ENCODE results near the gene HOXD8. TPM values are rescaled to one million over a fixed set of nuclear protein-coding genes. Genes with fewer than 3 reads are reported as not detected.

The HOXD8 gene
- total RNA-seq, 1 donor = not detected

DNA sequence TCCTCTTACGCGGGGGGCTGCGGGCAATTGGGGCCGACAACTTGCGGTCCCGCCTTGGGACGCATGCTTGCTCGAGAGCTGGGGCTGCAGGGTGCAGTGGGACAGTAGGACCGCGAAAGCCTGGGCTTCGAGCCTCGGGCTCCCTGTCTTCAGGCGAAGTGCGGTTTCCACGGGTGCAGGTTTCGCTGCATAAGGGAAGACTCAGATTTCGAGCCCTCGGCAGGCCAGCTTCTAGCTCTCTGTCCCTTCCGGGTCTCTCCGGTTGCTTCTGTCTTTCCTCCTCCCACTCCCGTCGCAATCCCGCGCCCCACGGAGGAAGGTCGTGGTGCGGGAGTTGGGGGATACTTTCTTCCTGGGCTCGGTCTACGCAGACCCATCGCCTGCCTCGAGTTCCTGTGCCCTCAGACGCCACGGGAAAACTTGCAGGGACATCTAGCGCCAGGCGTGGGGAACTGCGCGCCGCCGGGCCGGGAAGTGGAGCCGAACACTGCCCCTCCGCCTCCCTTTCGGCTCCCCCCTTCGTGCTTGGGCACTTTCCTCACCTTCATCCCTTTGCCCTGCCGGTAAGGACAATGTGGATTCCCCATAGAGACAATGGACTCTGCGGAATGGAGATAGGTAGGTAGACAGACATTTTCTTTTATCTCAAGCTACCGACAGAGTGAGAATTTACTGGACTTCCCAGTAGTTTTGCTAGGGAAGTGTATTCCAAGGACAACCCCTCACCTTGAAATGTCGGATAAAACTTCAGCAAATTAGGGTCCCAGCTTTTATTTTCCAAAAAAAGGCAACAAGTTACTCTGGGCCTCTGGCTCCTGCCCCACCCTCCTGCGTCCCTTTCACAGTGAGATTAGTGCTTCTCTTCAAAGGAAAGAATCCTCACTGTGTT, 41.2 kb upstream of the HOXD8 start:
- peaks cover 16% of the 10 kb centered on the region for H3K4me1 ChIP-seq (ENCODE audit: insufficient read depth, low read length)
- no peak overlapping the region for H3K4me3 ChIP-seq (ENCODE audit: low read length)
- no peaks in the 10 kb centered on the region for H3K9me3 ChIP-seq (ENCODE audit: low read depth, low read length)
- H3K27me3 ChIP-seq (ENCODE audit: insufficient read depth, low read length) = peaks cover 95% of the 10 kb centered on the region

DNA sequence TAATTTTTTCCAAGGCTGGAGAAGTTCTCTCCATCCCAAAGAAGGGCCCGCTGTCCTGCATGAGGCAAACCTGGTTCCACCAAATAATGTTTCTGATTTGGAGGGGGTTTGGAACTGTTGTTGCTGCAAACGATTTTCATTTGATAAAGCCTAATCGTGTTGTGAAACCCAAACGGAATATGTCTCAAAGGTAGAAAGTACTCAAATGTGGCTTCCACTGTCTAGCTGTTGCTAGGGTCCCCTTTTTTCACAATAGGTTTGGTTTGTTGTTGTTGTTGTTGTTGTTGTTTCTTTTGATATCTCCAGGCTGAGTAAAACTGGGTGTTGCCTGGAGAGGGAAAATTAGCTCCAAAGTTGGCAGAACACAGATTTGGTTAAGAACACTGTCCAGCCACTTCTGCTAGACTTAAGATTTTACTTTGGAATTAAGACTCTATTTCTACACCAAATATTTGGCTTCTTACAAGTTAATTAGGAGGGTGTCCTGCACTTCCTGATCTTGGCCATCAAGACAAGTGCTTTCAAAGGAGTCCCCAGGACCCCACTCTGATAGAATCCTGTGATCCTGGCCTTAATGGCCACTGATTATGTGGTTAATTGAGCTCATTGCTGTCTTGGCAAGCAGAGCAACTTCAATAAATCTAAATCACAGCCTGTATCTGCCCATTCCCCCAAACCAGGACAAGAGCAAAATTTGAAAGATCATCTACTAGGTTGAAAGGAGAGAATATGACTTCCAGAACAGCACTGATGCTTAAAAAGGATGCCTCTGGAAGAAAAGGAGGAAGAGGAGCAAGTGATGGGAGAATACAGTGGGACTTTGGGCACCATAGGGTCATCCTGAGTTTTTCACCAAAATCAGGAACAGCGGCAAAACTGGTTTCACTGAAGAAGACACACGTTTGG, 40.3 kb upstream of the HOXD8 start:
- H3K27me3 ChIP-seq (ENCODE audit: insufficient read depth, low read length) = peaks cover 95% of the 10 kb centered on the region
- no peaks in the 10 kb centered on the region for H3K9me3 ChIP-seq (ENCODE audit: low read depth, low read length)
- H3K4me3 ChIP-seq (ENCODE audit: low read length) = no peak overlapping the region
- H3K4me1 ChIP-seq (ENCODE audit: insufficient read depth, low read length) = peaks cover 18% of the 10 kb centered on the region

- Histone ChIP-seq H3K4me1 (ENCODE audit: insufficient read depth, low read length) (peaks cover 18% of the 10 kb centered on the region), H3K9me3 (ENCODE audit: low read depth, low read length) (no peaks in the 10 kb centered on the region), H3K27me3 (ENCODE audit: insufficient read depth, low read length) (peaks cover 95% of the 10 kb centered on the region), H3K4me3 (ENCODE audit: low read length) (no peak overlapping the region)
Measured at GRCh38 chr2:176089843-176090395, 39.6 kb upstream of the HOXD8 start.

DNA sequence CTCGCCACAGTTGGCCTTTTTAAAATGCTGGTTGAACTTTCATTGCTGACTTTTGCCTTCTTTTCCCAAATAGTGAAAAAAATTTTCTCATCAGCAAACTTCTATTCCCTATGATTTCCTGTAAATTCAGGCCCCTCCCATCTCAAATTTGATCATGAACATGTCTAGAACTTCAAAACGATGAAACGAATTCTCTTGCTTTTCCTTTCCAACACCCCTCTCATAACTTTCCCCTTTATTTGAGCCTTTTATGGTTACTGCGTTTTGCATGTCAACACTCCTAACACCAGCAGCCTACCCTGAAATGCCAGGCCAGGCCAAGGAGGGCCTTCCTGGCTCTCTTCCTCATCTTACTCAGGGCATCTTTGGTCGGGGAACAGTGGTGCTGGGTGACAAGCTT, 38.6 kb upstream of the HOXD8 start:
- Histone ChIP-seq H3K27me3 (ENCODE audit: insufficient read depth, low read length) (peaks cover 95% of the 10 kb centered on the region), H3K4me3 (ENCODE audit: low read length) (no peak overlapping the region), H3K9me3 (ENCODE audit: low read depth, low read length) (no peaks in the 10 kb centered on the region), H3K4me1 (ENCODE audit: insufficient read depth, low read length) (peaks cover 18% of the 10 kb centered on the region)

GRCh38 chr2:176091329-176092258, 37.9 kb upstream of the HOXD8 start:
- H3K4me3 ChIP-seq (ENCODE audit: low read length) = no peak overlapping the region
- peaks cover 95% of the 10 kb centered on the region for H3K27me3 ChIP-seq (ENCODE audit: insufficient read depth, low read length)
- no peaks in the 10 kb centered on the region for H3K9me3 ChIP-seq (ENCODE audit: low read depth, low read length)
- H3K4me1 ChIP-seq (ENCODE audit: insufficient read depth, low read length) = peaks cover 22% of the 10 kb centered on the region

- Histone ChIP-seq H3K9me3 (ENCODE audit: low read depth, low read length) (no peaks in the 10 kb centered on the region), H3K4me1 (ENCODE audit: insufficient read depth, low read length) (peaks cover 31% of the 10 kb centered on the region), H3K4me3 (ENCODE audit: low read length) (no peak within 1 kb of the TSS), H3K27me3 (ENCODE audit: insufficient read depth, low read length) (peaks cover 95% of the 10 kb centered on the region)
Measured at GRCh38 chr2:176092270-176093144, 37.0 kb upstream of the HOXD8 start, which contains the start of gene HOXD13. Gene HOXD13, plus strand, starts transcription at chr2:176092721. Its CDS starts 170 bp downstream, at chr2:176092891.

- H3K4me1 ChIP-seq (ENCODE audit: insufficient read depth, low read length) = peaks cover 31% of the 10 kb centered on the region
- H3K9me3 ChIP-seq (ENCODE audit: low read depth, low read length) = no peaks in the 10 kb centered on the region
- peaks cover 95% of the 10 kb centered on the region for H3K27me3 ChIP-seq (ENCODE audit: insufficient read depth, low read length)
- no peak overlapping the region for H3K4me3 ChIP-seq (ENCODE audit: low read length)
Measured at GRCh38 chr2:176093145-176093897, 36.2 kb upstream of the HOXD8 start.

- peaks cover 95% of the 10 kb centered on the region for H3K27me3 ChIP-seq (ENCODE audit: insufficient read depth, low read length)
- no peak overlapping the region for H3K4me3 ChIP-seq (ENCODE audit: low read length)
- H3K4me1 ChIP-seq (ENCODE audit: insufficient read depth, low read length) = peaks cover 25% of the 10 kb centered on the region
- H3K9me3 ChIP-seq (ENCODE audit: low read depth, low read length) = no peaks in the 10 kb centered on the region
Measured at GRCh38 chr2:176093898-176094249, 35.6 kb upstream of the HOXD8 start.

DNA sequence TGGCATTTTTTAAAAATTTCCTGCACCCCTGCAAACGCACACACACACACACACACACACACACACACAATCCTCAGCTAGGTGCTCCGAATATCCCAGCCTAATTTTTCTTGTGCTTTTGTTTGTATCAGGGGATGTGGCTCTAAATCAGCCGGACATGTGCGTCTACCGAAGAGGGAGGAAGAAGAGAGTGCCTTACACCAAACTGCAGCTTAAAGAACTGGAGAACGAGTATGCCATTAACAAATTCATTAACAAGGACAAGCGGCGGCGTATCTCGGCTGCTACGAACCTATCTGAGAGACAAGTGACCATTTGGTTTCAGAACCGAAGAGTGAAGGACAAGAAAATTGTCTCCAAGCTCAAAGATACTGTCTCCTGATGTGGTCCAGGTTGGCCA, 35.2 kb upstream of the HOXD8 start:
- Histone ChIP-seq H3K27me3 (ENCODE audit: insufficient read depth, low read length) (peaks cover 95% of the 10 kb centered on the region), H3K4me1 (ENCODE audit: insufficient read depth, low read length) (peaks cover 25% of the 10 kb centered on the region), H3K9me3 (ENCODE audit: low read depth, low read length) (no peaks in the 10 kb centered on the region), H3K4me3 (ENCODE audit: low read length) (no peak overlapping the region)

- H3K4me1 ChIP-seq (ENCODE audit: insufficient read depth, low read length) = peaks cover 25% of the 10 kb centered on the region
- no peaks in the 10 kb centered on the region for H3K9me3 ChIP-seq (ENCODE audit: low read depth, low read length)
- peaks cover 95% of the 10 kb centered on the region for H3K27me3 ChIP-seq (ENCODE audit: insufficient read depth, low read length)
- no peak overlapping the region for H3K4me3 ChIP-seq (ENCODE audit: low read length)
Measured at GRCh38 chr2:176095421-176095820, 34.1 kb upstream of the HOXD8 start.

- H3K27me3 ChIP-seq (ENCODE audit: insufficient read depth, low read length) = peaks cover 95% of the 10 kb centered on the region
- H3K9me3 ChIP-seq (ENCODE audit: low read depth, low read length) = no peaks in the 10 kb centered on the region
- H3K4me1 ChIP-seq (ENCODE audit: insufficient read depth, low read length) = peaks cover 25% of the 10 kb centered on the region
- peak overlapping the region; percentile 2 for H3K4me3 ChIP-seq (ENCODE audit: low read length)
Measured at GRCh38 chr2:176096243-176096985, 33.1 kb upstream of the HOXD8 start.

- H3K4me1 ChIP-seq (ENCODE audit: insufficient read depth, low read length) = peaks cover 25% of the 10 kb centered on the region
- H3K27me3 ChIP-seq (ENCODE audit: insufficient read depth, low read length) = peaks cover 95% of the 10 kb centered on the region
- peak overlapping the region; percentile 2 for H3K4me3 ChIP-seq (ENCODE audit: low read length)
- no peaks in the 10 kb centered on the region for H3K9me3 ChIP-seq (ENCODE audit: low read depth, low read length)
Measured at GRCh38 chr2:176096986-176097819, 32.3 kb upstream of the HOXD8 start.

All from mononuclear cell (primary cell).